ENCODE measurements around the gene MPIG6B.

MPIG6B gene

GRCh38 chr6:31689249-31690110 is 33.7 kb upstream of the MPIG6B start:
- H3K27me3 ChIP-seq (ENCODE audit: control insufficient read depth, insufficient read depth, low read length), result no peaks in the 10 kb centered on the region
- H3K4me3 ChIP-seq (ENCODE audit: low read length), result no peak overlapping the region
- peak overlapping the region; percentile 11 for H3K9ac ChIP-seq (ENCODE audit: low read length)
- H3K36me3 ChIP-seq (ENCODE audit: control insufficient read depth, insufficient read depth, low read length), result peaks cover 30% of the 10 kb centered on the region
- peaks cover 21% of the 10 kb centered on the region for H3K4me1 ChIP-seq (ENCODE audit: control insufficient read depth, insufficient read depth, low read length)
- H3K9me3 ChIP-seq (ENCODE audit: control insufficient read depth, low read length), result no peaks in the 10 kb centered on the region

GRCh38 chr6:31690231-31691077 is 32.7 kb upstream of the MPIG6B start:
- peak overlapping the region; percentile 11 for H3K9ac ChIP-seq (ENCODE audit: low read length)
- H3K36me3 ChIP-seq (ENCODE audit: control insufficient read depth, insufficient read depth, low read length), result peaks cover 30% of the 10 kb centered on the region
- no peaks in the 10 kb centered on the region for H3K27me3 ChIP-seq (ENCODE audit: control insufficient read depth, insufficient read depth, low read length)
- peaks cover 21% of the 10 kb centered on the region for H3K4me1 ChIP-seq (ENCODE audit: control insufficient read depth, insufficient read depth, low read length)
- no peaks in the 10 kb centered on the region for H3K9me3 ChIP-seq (ENCODE audit: control insufficient read depth, low read length)
- no peak overlapping the region for H3K4me3 ChIP-seq (ENCODE audit: low read length)

GRCh38 chr6:31691078-31691463 is 32.1 kb upstream of the MPIG6B start:
- H3K36me3 ChIP-seq (ENCODE audit: control insufficient read depth, insufficient read depth, low read length), result peaks cover 28% of the 10 kb centered on the region
- H3K4me3 ChIP-seq (ENCODE audit: low read length), result no peak overlapping the region
- H3K9ac ChIP-seq (ENCODE audit: low read length), result no peak overlapping the region
- peaks cover 21% of the 10 kb centered on the region for H3K4me1 ChIP-seq (ENCODE audit: control insufficient read depth, insufficient read depth, low read length)
- H3K27me3 ChIP-seq (ENCODE audit: control insufficient read depth, insufficient read depth, low read length), result no peaks in the 10 kb centered on the region
- no peaks in the 10 kb centered on the region for H3K9me3 ChIP-seq (ENCODE audit: control insufficient read depth, low read length)

DNA sequence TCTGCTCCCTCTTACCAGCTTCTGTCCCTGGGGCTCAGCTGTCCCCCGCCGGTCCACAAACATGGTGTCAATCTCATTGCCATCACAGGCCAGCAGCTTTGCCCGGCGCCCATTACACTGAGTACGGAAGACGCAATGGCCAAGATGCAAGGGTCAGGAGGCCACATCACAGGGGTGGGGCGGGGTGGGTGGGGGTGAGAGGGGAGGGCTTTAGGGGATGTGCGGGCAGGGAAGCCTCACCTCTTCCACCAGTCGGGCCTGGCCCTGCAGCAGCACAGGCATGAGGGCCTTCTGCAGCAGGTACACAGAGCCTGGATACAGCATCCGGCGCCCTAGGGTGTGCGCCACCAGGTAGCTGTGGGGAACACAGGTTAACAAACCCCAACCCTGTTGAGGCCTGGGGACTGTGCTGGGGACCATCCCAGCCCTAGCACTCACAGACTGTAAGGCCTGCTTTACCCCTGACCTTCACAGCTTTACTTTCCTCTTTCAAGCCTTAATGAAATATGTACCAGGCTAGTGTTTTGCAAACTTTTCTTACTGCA is 31.5 kb upstream of the MPIG6B start:
- Histone ChIP-seq H3K27me3 (ENCODE audit: control insufficient read depth, insufficient read depth, low read length) (no peaks in the 10 kb centered on the region), H3K4me1 (ENCODE audit: control insufficient read depth, insufficient read depth, low read length) (peaks cover 21% of the 10 kb centered on the region), H3K9ac (ENCODE audit: low read length) (no peak overlapping the region), H3K36me3 (ENCODE audit: control insufficient read depth, insufficient read depth, low read length) (peaks cover 24% of the 10 kb centered on the region), H3K4me3 (ENCODE audit: low read length) (no peak overlapping the region), H3K9me3 (ENCODE audit: control insufficient read depth, low read length) (no peaks in the 10 kb centered on the region)

DNA sequence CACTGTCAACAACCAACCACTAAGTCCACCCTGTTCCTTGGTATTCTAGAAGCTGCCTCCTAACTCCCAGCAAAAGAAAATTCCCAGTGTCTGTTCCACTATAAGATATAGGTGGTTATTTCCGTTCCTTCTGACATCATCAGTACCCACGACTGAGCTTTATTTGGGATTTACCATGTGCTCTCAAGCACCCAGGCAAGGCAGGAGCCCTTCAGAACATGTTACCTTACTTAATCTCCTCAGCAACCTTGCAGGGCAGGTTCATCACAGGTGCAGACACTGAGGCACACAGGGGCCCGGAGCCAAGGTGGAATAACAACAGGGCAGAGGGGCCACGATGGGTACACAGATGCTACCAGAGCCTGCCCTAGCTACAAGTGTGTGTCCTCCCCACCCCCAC is 30.8 kb upstream of the MPIG6B start:
- Histone ChIP-seq H3K4me3 (ENCODE audit: low read length) (no peak overlapping the region), H3K36me3 (ENCODE audit: control insufficient read depth, insufficient read depth, low read length) (peaks cover 24% of the 10 kb centered on the region), H3K4me1 (ENCODE audit: control insufficient read depth, insufficient read depth, low read length) (peaks cover 21% of the 10 kb centered on the region)

DNA sequence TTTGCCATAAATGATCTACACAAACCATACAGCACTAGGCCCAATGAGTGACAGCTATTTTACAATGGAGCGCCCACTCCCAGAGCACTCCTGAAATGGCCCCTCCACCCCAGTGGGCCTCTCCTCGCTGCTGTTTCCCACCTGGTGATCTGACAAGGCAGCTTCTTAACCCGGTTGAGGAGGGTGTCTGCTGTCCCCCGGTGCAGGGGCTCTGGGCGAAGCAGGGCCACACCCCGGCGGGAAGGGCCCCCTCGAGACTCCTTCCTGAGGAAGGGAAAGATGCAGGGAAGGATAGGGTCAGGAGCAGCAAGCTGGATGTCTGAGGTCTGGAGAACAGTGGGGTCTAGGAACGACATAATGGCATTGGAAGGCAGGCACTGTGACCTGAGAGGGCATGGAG is 30.3 kb upstream of the MPIG6B start:
- peaks cover 23% of the 10 kb centered on the region for H3K36me3 ChIP-seq (ENCODE audit: control insufficient read depth, insufficient read depth, low read length)
- H3K4me1 ChIP-seq (ENCODE audit: control insufficient read depth, insufficient read depth, low read length), result peaks cover 21% of the 10 kb centered on the region
- no peak overlapping the region for H3K9ac ChIP-seq (ENCODE audit: low read length)
- no peaks in the 10 kb centered on the region for H3K27me3 ChIP-seq (ENCODE audit: control insufficient read depth, insufficient read depth, low read length)
- H3K9me3 ChIP-seq (ENCODE audit: control insufficient read depth, low read length), result no peaks in the 10 kb centered on the region
- no peak overlapping the region for H3K4me3 ChIP-seq (ENCODE audit: low read length)

More for the DNA sequence above, 30.8 kb upstream of the MPIG6B start:
- no peak overlapping the region for H3K9ac ChIP-seq (ENCODE audit: low read length)
- no peaks in the 10 kb centered on the region for H3K9me3 ChIP-seq (ENCODE audit: control insufficient read depth, low read length)
- H3K27me3 ChIP-seq (ENCODE audit: control insufficient read depth, insufficient read depth, low read length), result no peaks in the 10 kb centered on the region

DNA sequence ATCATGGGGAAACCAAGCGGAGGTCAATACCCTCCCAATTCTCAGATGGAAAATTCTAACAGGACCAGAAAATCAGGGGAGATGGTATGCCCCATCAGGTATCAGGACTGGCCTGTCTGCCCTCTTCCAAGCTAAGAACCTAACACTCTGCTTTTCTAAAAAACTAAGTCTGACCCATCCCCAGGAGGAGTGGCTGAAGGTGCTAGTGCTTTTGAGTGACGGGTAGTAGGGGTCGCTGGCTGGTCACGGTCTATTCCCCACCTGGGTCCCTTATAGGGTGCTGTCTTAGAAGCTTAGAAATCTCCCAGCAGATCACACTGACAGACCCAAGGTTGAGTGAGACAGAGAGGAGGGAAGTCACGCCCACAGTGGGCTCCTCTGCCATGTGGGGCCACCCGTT is 29.6 kb upstream of the MPIG6B start:
- Histone ChIP-seq H3K4me1 (ENCODE audit: control insufficient read depth, insufficient read depth, low read length) (peaks cover 21% of the 10 kb centered on the region), H3K36me3 (ENCODE audit: control insufficient read depth, insufficient read depth, low read length) (peaks cover 16% of the 10 kb centered on the region), H3K9me3 (ENCODE audit: control insufficient read depth, low read length) (no peaks in the 10 kb centered on the region), H3K4me3 (ENCODE audit: low read length) (no peak overlapping the region), H3K27me3 (ENCODE audit: control insufficient read depth, insufficient read depth, low read length) (no peaks in the 10 kb centered on the region), H3K9ac (ENCODE audit: low read length) (no peak overlapping the region)

DNA sequence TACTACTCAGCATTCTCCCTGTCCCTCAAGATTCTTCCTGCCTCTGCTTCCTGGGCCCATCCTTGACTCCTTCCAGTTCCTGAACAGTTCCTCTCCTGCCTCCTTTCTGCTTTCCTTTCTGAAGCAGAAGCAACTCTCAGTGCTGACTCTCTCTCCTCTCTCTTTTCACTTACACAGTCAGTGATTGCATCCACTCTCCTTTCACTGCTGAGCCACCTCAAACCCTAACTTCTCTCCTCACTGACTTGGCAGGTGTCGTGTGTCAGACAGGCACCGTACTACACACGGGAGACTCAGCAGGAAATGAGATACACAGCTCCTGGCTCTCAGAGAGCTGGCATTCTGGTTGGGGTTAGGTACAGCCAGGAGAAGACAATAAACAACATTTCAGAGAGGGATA is 25.6 kb upstream of the MPIG6B start:
- H3K36me3 ChIP-seq (ENCODE audit: control insufficient read depth, insufficient read depth, low read length), result no peaks in the 10 kb centered on the region
- H3K4me1 ChIP-seq (ENCODE audit: control insufficient read depth, insufficient read depth, low read length), result peaks cover 11% of the 10 kb centered on the region
- H3K9ac ChIP-seq (ENCODE audit: low read length), result no peak overlapping the region
- no peak overlapping the region for H3K4me3 ChIP-seq (ENCODE audit: low read length)
- no peaks in the 10 kb centered on the region for H3K27me3 ChIP-seq (ENCODE audit: control insufficient read depth, insufficient read depth, low read length)
- H3K9me3 ChIP-seq (ENCODE audit: control insufficient read depth, low read length), result no peaks in the 10 kb centered on the region

GRCh38 chr6:31700740-31701401 is 22.3 kb upstream of the MPIG6B start:
- H3K4me1 ChIP-seq (ENCODE audit: control insufficient read depth, insufficient read depth, low read length), result peaks cover 18% of the 10 kb centered on the region
- no peaks in the 10 kb centered on the region for H3K27me3 ChIP-seq (ENCODE audit: control insufficient read depth, insufficient read depth, low read length)
- H3K36me3 ChIP-seq (ENCODE audit: control insufficient read depth, insufficient read depth, low read length), result no peaks in the 10 kb centered on the region
- H3K9me3 ChIP-seq (ENCODE audit: control insufficient read depth, low read length), result no peaks in the 10 kb centered on the region
- no peak overlapping the region for H3K9ac ChIP-seq (ENCODE audit: low read length)
- no peak overlapping the region for H3K4me3 ChIP-seq (ENCODE audit: low read length)

GRCh38 chr6:31701666-31702404 is 21.3 kb upstream of the MPIG6B start:
- no peaks in the 10 kb centered on the region for H3K9me3 ChIP-seq (ENCODE audit: control insufficient read depth, low read length)
- H3K36me3 ChIP-seq (ENCODE audit: control insufficient read depth, insufficient read depth, low read length), result no peaks in the 10 kb centered on the region
- H3K4me1 ChIP-seq (ENCODE audit: control insufficient read depth, insufficient read depth, low read length), result peaks cover 18% of the 10 kb centered on the region
- no peaks in the 10 kb centered on the region for H3K27me3 ChIP-seq (ENCODE audit: control insufficient read depth, insufficient read depth, low read length)
- peak overlapping the region; percentile 82 for H3K9ac ChIP-seq (ENCODE audit: low read length)
- peak overlapping the region; percentile 47 for H3K4me3 ChIP-seq (ENCODE audit: low read length)

DNA sequence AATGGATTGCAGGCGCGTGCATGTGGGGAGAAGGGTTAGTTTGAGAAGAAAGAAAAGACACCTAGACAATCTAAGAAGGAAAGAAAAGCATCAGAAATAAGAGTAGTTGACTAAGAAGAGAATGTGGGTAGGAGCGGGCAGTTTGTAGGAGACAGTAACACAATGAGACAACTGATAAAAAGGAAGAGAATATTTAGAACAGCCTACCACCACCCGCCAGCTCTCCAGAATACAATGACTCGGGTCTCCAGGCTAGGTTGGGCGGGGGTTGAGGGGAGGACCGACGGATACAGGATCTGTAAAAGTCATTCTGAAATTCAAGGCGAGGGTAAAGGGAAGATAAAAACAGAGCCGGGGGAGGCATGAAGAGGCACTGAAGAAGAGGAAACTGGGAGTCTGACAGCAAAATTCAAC is 20.8 kb upstream of the MPIG6B start:
- no peaks in the 10 kb centered on the region for H3K36me3 ChIP-seq (ENCODE audit: control insufficient read depth, insufficient read depth, low read length)
- H3K9ac ChIP-seq (ENCODE audit: low read length), result peak overlapping the region; percentile 82
- no peaks in the 10 kb centered on the region for H3K27me3 ChIP-seq (ENCODE audit: control insufficient read depth, insufficient read depth, low read length)
- H3K4me3 ChIP-seq (ENCODE audit: low read length), result peak overlapping the region; percentile 47
- H3K9me3 ChIP-seq (ENCODE audit: control insufficient read depth, low read length), result no peaks in the 10 kb centered on the region
- H3K4me1 ChIP-seq (ENCODE audit: control insufficient read depth, insufficient read depth, low read length), result peaks cover 18% of the 10 kb centered on the region
